Smooth muscle cell (in vitro differentiated cells): ENCODE measurements around the gene ASPHD2. TPM values are rescaled to one million over a fixed set of nuclear protein-coding genes. Genes with fewer than 3 reads are reported as not detected.

Experiments
- DNase-seq: peaks from one replicate; lab custom pipeline; 2025; ENCODE audit not compliant: unreplicated experiment; lab: John Stamatoyannopoulos, UW
- H2AFZ ChIP-seq: fragments of 200-600 bp; sonication (generic); 2 replicates; pipeline ENCODE4 v1.6.0; 2016; ENCODE audit warnings: antibody characterized with exemption, low read depth, mild to moderate bottlenecking
- H3F3A ChIP-seq: fragments of 200-600 bp; sonication (generic); 2 replicates; pipeline ENCODE4 v1.6.0; 2017; ENCODE audit warnings: antibody characterized with exemption, low read depth
- H3K27ac ChIP-seq: fragments of 200-600 bp; sonication (generic); 2 replicates; pipeline ENCODE4 v1.5.1; 2016; ENCODE audit warnings: low read depth, mild to moderate bottlenecking
- H3K27me3 ChIP-seq: fragments of 200-600 bp; sonication (generic); 2 replicates; pipeline ENCODE4 v1.6.1; 2016; ENCODE audit warnings: low read depth, mild to moderate bottlenecking
- H3K36me3 ChIP-seq: fragments of 200-600 bp; sonication (generic); 2 replicates; pipeline ENCODE4 v1.5.1; 2016; ENCODE audit warnings: low read depth
- H3K4me1 ChIP-seq: fragments of 200-600 bp; sonication (generic); 2 replicates; pipeline ENCODE4 v1.5.1; 2016; ENCODE audit warnings: low read depth
- H3K4me2 ChIP-seq: fragments of 200-600 bp; sonication (generic); 2 replicates; pipeline ENCODE4 v1.6.0; 2016; ENCODE audit warnings: mild to moderate bottlenecking
- H3K4me3 ChIP-seq: fragments of 200-600 bp; sonication (generic); 2 replicates; pipeline ENCODE4 v1.5.1; 2016; ENCODE audit warnings: mild to moderate bottlenecking
- H3K79me2 ChIP-seq: fragments of 200-600 bp; sonication (generic); 2 replicates; pipeline ENCODE4 v1.6.0; 2016; ENCODE audit warnings: low read depth, mild to moderate bottlenecking
- H3K9ac ChIP-seq: fragments of 200-600 bp; sonication (generic); 2 replicates; pipeline ENCODE4 v1.6.0; 2016; ENCODE audit warnings: low read depth
- H3K9me3 ChIP-seq: fragments of 200-600 bp; sonication (generic); replicated peaks from 2 replicates; pipeline ENCODE4 v1.5.1; 2016; ENCODE audit warnings: low read depth
- H4K20me1 ChIP-seq: fragments of 200-600 bp; sonication (generic); 2 replicates; pipeline ENCODE4 v1.6.0; 2016; ENCODE audit warnings: low read depth
- WGBS: methylation state at CpG from one replicate; pipeline ENCODE4 v1.1.7; 2016; ENCODE audit warnings: low lambda C conversion rate; 5-methylcytosine and 5-hydroxymethylcytosine counted together
- polyA plus RNA-seq: library from polyadenylated mRNA; unstranded; fragments of >200 nt; fragmentation: Nextera tagmentation; extraction: Ambion mirVana; gene quantifications from 2 replicates; pipeline ENCODE4 v1.2.1, GENCODE V29; 2016
- total RNA-seq: library from RNA; depleted of rRNA; stranded (reverse); fragments of >200 nt; gene quantifications from 2 replicates; pipeline ENCODE4 v1.2.3, GENCODE V29; 2014
- TF ChIP-seq, protein P1 (sequence below): fragments of 200-600 bp; sonication (generic); IDR thresholded peaks from 2 replicates; pipeline ENCODE4 v1.5.1; 2017; ENCODE audit warnings: borderline replicate concordance, mild to moderate bottlenecking, antibody characterized with exemption; ENCODE audit not compliant: insufficient read depth, poor library complexity, severe bottlenecking

ASPHD2 gene
- total and polyA plus RNA-seq, 2 experiments from 2014 or later, result 3.7 to 4.5 TPM

- Histone ChIP-seq H2AFZ (no peak overlapping the region), H3K79me2 (no peaks in the 10 kb centered on the region), H3K9ac (no peak overlapping the region), H3K36me3 (no peaks in the 10 kb centered on the region), H3K4me3 (no peak overlapping the region), H4K20me1 (no peaks in the 10 kb centered on the region), H3K9me3 (no peaks in the 10 kb centered on the region), H3K4me2 (no peak overlapping the region), H3F3A (no peaks in the 10 kb centered on the region), H3K27me3 (no peaks in the 10 kb centered on the region), H3K4me1 (no peaks in the 10 kb centered on the region), H3K27ac (no peak overlapping the region)
- WGBS, result 95% methylated on average over 5 of the region's 5 CpGs
- TF ChIP-seq, protein P1, sequence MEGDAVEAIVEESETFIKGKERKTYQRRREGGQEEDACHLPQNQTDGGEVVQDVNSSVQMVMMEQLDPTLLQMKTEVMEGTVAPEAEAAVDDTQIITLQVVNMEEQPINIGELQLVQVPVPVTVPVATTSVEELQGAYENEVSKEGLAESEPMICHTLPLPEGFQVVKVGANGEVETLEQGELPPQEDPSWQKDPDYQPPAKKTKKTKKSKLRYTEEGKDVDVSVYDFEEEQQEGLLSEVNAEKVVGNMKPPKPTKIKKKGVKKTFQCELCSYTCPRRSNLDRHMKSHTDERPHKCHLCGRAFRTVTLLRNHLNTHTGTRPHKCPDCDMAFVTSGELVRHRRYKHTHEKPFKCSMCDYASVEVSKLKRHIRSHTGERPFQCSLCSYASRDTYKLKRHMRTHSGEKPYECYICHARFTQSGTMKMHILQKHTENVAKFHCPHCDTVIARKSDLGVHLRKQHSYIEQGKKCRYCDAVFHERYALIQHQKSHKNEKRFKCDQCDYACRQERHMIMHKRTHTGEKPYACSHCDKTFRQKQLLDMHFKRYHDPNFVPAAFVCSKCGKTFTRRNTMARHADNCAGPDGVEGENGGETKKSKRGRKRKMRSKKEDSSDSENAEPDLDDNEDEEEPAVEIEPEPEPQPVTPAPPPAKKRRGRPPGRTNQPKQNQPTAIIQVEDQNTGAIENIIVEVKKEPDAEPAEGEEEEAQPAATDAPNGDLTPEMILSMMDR, result no peak
- no peak for DNase-seq
Observed at GRCh38 chr22:26453812-26454500, 24.9 kb downstream of the ASPHD2 start.

GRCh38 chr22:26457661-26458272, 28.7 kb downstream of the ASPHD2 start:
- TF ChIP-seq, protein P1, result no peak
- no peaks in the 10 kb centered on the region for H3K9me3 ChIP-seq
- no peak for DNase-seq
- H3K4me3 ChIP-seq, result no peak overlapping the region
- no peak overlapping the region for H3K9ac ChIP-seq
- H3K27ac ChIP-seq, result no peak overlapping the region
- H3K79me2 ChIP-seq, result peaks cover 6% of the 10 kb centered on the region
- H3K4me1 ChIP-seq, result peaks cover 4% of the 10 kb centered on the region
- no peak overlapping the region for H3K4me2 ChIP-seq
- no peak overlapping the region for H2AFZ ChIP-seq
- no peaks in the 10 kb centered on the region for H3K27me3 ChIP-seq
- H4K20me1 ChIP-seq, result peaks cover 11% of the 10 kb centered on the region
- WGBS, result 97% methylated on average over 26 of the region's 26 CpGs
- no peaks in the 10 kb centered on the region for H3K36me3 ChIP-seq
- H3F3A ChIP-seq, result no peaks in the 10 kb centered on the region

DNA sequence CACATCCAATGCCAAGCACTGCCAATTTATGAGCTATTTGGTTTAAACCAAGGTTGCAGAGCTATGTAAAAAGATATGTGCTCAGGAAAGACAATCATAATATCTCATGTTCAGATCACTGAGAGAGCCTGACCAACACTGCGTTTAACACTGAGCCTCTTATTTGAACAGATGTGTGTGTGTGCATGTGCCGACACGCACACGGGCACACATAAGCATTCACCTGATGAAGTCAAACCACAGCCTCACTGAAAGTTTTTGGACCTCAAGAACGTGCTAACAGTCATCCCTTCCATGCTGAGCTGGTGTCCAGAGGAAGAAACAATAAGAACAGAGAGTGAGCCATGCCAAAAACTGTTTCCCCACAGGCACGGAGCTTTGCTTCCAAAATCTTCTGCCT, 31.1 kb downstream of the ASPHD2 start:
- Histone ChIP-seq H2AFZ (no peak overlapping the region), H3K36me3 (no peaks in the 10 kb centered on the region), H3K4me2 (no peak overlapping the region), H3K4me1 (peaks cover 10% of the 10 kb centered on the region), H3K9me3 (no peaks in the 10 kb centered on the region), H3F3A (no peaks in the 10 kb centered on the region), H3K27me3 (no peaks in the 10 kb centered on the region), H3K9ac (no peak overlapping the region), H3K79me2 (peaks cover 6% of the 10 kb centered on the region), H3K4me3 (no peak overlapping the region), H3K27ac (no peak overlapping the region), H4K20me1 (peaks cover 11% of the 10 kb centered on the region)
- TF ChIP-seq, protein P1, result no peak
- DNase-seq, result no peak
- 96% methylated on average over 6 of the region's 6 CpGs for WGBS
